Stimulated activated CD8-positive, alpha-beta memory T cell treated with anti-CD3 and anti-CD28 coated beads, Interleukin-2, amount 100 ng/mL, for 1 hour (primary cell): ENCODE results near the gene THOC1.
A peak's percentile ranks its signal among the peaks of the same experiment; 100 is the strongest.
"Not testable (repeated sequence)": the region's sequence is repeated elsewhere in the genome, so short reads cannot be mapped to it uniquely, and the experiment has no call there.

ENCODE experiments used
- DNase-seq, 2 donors: peaks; one replicate each; pipeline ENCODE4 v3.0.0-alpha.2; 2020; ENCODE audit warnings: low read depth in 2 of 2

The THOC1 gene, protein sequence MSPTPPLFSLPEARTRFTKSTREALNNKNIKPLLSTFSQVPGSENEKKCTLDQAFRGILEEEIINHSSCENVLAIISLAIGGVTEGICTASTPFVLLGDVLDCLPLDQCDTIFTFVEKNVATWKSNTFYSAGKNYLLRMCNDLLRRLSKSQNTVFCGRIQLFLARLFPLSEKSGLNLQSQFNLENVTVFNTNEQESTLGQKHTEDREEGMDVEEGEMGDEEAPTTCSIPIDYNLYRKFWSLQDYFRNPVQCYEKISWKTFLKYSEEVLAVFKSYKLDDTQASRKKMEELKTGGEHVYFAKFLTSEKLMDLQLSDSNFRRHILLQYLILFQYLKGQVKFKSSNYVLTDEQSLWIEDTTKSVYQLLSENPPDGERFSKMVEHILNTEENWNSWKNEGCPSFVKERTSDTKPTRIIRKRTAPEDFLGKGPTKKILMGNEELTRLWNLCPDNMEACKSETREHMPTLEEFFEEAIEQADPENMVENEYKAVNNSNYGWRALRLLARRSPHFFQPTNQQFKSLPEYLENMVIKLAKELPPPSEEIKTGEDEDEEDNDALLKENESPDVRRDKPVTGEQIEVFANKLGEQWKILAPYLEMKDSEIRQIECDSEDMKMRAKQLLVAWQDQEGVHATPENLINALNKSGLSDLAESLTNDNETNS

DNA sequence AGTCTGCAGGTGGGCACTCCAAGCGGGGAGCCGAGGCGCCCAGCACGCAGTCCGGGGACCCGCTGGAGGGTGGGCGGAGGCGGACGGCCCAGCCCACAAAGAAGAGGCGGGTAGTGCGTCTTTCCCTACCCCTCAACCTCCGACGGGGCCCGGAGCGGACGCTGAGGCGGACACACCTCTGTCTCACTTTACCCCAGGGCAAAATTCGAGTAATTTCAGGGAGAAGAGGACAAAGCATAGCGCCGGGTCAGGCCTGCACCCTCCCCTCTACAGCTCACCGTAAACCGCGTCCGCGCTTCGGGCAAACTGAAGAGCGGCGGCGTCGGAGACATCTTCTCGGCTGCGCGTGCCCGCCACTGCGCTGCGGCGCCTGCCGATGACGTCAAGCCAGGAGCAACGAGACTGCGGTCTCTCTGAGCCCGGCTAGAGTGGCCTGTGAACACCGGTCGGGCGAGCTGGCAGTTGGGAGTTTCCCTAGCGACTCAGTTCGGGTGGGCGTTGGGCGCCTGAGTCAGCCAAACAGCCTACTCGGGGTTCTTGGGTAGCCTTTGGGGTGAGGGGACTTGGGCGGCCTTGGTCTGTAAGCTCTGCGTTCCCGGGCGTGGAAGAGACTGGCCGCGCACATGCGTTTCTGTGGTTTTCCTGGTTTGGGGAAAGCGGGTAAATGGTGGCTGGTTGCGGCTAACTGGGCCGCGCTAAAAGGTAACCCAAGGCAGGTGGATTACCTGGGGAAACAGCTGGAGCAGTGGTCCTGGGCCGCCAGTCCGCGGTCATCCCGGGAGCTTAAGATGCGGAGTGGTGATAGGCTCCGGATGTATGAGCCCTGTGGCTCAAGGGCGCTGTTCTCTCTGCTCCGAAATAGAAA, at the start of gene THOC1:
THOC1 (minus strand) TSS at position 360 of the 865 bp plus-strand sequence; CDS start at position 332, 28 bp downstream.
- peak; percentile 87 to 90 for DNase-seq

DNA sequence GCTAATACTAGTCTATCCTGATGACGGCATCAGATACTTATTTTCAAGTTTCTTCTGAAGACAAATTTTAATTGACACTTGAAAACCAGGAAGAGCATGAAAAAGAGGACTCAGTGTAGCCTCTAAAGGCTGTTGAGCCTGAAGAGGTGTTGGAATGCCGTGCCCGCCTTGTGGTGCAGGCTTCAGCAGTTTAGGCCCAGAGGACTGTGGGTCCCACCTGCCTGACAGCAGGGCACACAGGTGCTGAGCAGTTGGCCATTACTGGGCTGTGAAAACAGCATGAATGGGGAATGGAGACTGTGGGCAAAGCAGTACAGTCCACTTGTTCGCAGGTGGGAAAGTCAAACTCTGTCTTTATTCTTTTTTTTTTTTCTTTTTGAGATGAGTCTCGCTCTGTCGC, 49.8 kb upstream of the THOC1 start:
- DNase-seq: no peak

DNA sequence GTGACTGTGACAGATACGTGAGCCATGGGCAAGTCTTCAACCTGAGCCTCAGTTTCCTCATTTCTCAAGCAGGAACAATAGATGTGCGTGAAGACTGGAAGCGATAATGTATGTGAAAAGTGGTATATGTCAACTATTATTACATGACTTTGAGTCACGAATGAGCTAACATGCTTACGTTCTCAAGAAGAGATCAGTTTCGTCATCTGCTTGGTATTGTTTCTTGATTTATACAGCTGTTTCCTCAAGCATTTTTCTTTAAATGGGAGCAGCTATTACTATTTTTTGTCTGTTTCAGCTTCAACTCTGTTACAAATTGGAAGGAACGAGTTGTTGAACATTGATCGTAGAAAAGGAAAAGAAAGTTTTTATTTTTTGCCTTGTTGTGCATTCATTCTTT, 48.5 kb upstream of the THOC1 start:
- no peak for DNase-seq

DNA sequence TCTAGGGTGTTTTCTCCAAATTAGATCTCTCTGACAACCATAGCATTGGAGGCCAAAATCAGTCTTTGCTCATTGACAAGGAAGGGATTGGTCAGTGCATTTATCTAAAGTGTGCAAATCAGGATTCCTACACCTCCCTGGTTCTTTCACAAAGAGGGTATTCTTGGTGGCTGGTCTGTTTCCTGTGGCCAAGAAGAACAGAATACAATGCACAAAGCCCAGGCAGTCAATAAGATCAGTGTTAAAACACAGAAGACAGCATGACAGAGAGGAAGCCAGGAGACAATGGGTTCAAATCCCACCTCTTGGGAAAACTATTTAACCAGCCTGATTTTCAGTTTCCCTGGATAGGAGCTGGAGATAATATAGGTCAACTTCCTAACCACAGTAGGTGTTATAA, 46.1 kb upstream of the THOC1 start:
- no peak for DNase-seq

DNA sequence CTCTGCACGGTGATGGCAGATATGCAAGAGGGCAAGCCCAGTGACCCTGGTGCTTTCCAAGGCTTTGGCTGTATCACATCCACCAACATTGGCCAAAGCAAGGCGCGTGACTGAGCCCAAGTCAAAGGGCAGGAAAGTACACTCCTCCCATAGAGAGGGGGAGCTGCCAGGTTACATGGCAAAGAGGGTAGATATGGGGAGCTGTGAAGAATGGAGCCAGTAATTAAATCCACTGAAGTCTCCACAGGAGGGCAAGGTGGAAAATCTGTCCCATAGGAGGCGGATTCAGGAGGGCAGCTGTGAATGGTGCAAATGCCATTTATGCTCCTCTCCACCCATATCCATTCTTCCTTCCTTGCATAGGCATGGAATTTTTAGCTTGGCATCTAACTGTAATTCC, 44.6 kb upstream of the THOC1 start:
- no peak for DNase-seq

DNA sequence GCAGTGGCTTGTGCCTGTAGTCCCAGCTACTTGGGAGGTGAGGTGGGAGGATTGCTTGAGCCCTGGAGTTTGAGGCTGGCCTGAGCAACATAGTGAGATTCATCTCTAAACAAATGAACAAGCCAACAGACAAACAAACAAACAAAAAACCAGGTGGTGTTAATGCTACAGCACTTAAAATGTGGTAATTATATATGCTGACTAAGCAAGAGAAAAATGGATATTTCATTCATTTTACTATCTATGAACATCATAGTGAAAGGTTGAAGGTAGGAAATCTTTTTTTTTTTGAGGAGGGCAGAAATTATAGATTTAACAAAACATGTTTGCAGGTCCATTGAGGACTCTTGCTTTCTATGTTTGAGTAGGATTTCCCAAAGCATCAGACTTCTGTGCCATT, 42.2 kb upstream of the THOC1 start:
- no peak for DNase-seq

DNA sequence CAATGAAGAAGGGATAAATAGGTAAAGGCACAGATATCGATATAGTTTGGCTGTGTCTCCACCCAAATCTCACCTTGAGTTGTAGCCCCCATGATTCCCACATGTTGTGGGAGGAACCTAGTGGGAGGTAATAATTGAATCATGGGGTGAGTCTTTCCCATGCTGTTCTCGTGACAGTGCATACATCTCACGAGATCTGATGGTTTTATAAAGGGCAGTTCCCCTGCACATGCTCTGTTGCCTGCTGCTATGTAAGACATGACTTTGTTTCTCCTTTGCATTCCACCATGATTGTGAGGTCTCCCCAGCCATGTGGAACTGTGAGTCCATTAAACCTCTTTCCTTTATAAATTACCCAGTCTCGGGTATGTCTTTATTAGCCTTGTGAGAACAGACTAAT, 40.2 kb upstream of the THOC1 start:
- DNase-seq: not testable (repeated sequence)

DNA sequence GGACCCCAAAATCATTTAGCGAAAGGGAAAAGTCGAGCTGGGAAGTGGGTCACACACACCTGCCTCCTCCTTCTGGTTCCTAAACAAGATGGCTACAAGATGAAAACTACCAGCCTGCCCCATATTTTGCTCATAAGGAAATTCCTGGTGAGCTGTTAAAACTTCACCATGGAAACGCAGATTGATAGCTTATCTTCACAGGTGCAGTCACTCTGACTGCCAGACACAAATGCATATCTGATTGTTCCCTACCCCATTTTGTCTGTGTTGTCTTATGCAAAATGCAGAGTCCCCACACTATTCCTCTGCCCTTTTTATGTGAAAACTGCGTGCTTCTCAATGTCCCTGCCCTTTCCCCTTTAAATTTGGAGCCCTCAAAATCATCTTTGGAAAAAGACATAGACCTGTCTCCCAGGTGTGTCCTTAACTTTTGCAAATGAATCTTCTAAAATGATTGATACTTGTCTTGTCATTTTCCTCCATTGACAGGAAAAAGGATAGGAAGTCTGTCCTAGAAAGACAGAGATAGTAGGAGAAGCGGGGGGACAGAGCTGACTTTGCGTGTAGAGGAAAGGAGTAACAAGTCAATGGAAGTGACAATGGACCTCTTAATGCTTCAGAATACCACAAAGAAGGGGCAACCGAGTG, 38.9 kb upstream of the THOC1 start:
- no peak for DNase-seq

DNA sequence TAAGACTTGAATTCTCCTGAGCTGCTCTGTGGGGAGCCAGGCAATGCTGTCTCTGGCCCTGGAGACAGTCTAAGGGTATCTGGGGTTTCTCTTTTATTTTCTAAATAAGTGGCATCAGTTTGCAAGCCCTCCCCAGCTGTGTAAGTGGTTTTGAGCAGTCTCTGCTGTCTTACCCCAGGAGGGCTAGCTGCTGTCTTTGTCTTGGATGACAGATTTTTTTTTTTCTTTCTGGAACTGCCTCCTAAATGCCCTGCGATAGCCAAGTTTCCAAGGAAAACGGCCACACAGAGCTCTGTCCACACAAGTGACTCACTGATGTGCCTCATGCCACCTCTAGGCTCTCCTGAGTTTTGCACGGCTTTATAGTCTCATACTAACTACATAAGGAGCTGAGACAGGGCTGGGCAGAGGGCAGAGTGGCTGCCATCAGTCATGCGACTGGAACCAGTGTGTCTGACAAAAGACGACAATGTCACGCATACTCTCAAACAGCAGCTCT, 37.2 kb upstream of the THOC1 start:
- no peak for DNase-seq

DNA sequence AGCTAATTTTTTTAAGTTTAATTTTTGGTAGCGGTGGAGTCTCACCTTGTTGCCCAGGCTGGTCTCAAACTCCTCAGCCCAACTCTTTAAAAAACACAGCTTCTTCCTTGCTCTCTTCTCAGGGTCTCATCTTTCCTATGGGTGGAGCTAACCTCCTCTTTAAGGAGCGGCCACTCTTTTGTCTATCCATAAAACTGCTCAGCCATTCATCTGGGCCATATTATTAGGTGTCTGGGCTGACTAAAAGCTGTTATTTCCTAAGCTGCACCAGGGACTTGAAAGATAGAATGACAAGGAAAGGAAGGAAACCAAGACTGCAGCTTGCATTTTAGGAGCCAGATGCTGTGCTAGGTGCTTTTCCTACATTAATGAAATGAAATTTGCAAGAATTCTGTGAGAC, 35.8 kb upstream of the THOC1 start:
- DNase-seq: no peak

DNA sequence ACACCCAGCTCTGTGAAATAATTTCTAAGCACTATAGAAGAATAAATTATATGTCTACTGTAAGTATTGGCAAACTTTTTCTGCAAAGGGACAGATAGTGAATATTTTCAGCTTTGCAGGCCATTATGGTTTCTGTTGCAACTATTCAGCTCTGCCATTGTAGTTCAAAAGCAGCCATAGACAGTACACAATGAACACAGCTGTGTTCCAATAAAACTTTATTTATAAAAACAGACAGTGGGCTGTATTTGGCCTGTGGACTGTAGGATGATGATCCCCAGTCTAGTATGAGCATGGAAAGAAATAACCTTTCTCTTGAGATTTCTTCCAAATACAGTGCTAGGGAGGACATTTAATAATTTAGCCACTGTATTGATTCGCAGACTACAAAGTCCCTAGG, 35.2 kb upstream of the THOC1 start:
- no peak for DNase-seq

DNA sequence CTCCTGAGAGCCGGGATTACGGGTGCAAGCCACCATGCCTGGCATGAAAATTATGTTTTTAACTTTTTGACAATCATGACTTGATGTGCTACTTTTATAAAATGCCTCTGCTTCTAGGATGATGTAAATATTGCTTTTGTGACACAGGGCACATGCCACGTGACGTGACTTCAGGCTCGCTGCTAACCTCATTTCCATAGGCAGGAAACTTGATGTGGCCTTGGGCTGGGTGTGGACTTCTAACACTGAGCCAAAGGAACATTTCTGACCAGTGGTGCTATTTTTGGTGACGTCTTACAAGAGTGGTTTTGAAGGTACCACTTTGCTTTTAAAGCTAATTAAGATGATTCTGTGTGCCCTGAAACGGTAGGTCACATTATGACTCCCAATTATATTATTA, 34.2 kb upstream of the THOC1 start:
- DNase-seq: no peak

DNA sequence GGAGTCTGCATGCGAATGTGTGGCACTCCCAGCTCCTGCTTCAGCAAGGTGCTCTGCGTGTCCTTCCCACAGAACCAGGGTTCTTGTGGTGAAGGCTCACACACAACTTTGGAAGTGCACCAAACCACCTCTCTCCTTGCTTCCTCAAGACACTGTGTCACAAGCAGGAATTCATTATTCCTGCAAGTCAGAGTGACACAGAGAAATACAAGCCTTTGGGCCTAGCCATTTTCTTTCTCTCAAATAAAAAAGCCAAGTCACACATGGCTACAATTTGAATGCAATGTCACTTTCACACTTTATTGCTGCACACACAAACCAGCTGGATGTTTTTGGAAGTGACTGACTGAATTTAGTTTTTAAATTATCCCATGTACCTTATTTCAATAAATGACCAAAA, 30.1 kb upstream of the THOC1 start:
- no peak for DNase-seq

DNA sequence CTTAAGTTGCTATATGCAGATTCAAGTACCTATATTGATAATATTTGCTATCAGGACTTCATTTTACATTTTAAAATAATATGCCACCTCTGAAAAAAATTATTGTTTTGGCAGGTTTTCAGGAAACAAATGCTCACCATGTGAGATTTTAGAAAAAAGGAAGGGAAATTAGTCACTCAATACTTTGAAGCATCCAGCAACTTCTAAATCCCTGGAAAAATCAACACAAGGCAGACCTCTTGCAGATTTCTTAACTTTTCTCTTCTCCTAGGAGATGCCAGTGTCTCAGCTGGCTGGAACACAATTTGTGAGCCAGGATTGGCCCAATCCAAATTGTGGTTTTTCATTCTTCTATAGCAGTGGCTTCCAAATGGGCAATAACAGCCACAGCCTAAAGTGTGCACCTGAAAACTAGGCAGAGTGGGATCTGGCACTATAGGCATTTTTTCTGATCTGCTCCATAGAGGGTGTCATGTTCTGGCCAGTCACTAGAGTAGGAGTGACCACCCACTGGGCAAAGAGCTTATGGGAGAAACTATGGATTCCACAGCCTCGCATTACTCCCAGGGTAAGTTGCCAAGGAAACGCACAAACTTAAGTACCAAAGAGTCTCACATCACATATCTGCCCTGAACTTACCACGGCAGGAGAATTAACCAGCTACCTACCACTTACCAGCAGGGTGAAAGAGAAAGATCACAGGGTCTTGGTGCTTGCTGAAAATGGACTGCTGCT, 28.1 kb upstream of the THOC1 start:
- no peak for DNase-seq

DNA sequence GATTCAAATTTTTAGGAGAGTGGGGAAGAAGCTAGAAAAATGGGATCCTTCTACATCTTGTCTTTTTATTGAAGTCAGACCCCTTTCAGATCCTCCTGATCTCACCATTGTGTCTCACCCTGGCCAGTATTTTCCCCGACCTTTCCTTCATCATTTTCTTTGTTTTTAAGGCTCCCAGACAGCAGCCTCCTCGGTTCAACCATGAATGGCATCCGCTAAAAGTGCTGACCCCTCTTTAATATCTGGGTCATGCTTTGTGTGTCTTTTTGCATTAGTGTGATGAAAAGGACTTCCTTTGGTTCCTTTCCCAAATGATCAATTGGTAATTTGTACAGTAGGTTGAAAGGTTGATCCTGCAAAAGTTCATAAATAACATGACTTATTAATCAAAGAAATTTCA, 26.7 kb upstream of the THOC1 start:
- DNase-seq: no peak

DNA sequence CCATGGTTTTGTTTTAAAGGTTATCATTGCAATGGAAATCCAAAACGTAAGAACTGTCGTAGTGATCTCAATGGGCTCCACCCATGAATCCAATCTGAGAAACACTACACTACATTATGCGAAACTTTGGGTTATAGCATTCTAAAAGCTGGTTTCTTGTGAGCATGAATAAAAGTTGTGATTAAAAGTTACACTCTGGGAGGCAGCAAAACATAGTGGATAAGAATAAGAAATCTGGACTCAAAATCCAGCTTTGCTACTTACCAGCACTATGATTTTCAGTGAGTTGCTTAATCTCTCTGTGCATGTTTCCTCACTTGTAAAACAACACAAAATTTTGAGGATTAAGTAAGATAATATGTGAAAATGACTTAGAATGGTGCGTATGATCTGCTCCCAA, 25.7 kb upstream of the THOC1 start:
- no peak for DNase-seq

DNA sequence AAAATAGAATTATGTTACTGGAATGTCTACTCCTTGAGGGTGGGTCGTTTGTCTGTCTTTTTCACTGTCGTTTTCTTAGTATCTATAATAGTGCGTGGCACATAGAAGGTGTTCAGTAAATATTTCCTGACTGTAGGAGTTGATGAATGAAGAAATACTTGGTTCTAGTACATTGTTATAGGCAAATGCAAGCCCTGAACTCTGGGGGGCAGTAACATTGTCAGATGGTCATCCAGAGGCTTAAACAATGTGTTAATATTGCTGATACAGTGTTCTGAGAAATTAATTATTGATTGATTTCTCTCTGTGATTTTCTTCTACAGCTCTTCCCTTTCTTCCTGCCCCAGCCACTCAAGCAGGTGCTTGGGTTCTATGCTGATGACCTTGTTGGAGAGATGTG, 24.4 kb upstream of the THOC1 start:
- no peak for DNase-seq

DNA sequence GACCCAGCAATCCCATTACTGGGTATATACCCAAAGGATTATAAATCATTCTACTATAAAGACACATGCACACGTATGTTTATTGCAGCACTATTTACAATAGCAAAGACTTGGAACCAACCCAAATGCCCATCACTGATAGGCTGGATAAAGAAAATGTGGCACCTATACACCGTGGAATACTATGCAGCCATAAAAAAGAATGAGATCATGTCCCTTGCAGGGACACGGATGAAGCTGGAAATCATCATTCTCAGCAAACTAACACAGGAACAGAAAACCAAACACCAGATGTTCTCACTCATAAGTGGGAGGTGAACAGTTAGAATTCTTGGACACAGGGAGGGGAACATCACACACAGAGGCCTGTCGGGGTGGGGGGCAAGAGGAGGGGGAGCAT, 22.1 kb upstream of the THOC1 start:
- not testable (repeated sequence) for DNase-seq

DNA sequence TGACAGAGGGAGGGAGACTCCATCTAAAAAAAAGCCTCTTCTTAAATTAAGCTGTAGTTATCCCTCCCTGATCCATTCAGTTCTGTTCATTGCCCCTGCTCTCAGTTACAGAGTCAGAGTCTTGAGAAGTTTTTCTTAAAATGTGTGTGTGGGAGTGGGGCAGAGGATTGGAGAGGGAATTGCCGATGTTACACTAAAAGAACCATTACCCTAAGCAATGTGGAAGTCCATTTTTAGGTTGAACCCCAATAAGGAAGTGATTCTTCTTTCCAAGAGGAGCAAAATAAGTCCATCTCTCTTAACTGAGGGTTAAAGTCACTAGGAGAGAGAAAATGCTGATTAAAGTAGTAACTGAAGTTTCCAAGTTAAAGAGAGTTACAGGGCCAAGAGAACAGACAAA, 21.2 kb upstream of the THOC1 start:
- no peak for DNase-seq

DNA sequence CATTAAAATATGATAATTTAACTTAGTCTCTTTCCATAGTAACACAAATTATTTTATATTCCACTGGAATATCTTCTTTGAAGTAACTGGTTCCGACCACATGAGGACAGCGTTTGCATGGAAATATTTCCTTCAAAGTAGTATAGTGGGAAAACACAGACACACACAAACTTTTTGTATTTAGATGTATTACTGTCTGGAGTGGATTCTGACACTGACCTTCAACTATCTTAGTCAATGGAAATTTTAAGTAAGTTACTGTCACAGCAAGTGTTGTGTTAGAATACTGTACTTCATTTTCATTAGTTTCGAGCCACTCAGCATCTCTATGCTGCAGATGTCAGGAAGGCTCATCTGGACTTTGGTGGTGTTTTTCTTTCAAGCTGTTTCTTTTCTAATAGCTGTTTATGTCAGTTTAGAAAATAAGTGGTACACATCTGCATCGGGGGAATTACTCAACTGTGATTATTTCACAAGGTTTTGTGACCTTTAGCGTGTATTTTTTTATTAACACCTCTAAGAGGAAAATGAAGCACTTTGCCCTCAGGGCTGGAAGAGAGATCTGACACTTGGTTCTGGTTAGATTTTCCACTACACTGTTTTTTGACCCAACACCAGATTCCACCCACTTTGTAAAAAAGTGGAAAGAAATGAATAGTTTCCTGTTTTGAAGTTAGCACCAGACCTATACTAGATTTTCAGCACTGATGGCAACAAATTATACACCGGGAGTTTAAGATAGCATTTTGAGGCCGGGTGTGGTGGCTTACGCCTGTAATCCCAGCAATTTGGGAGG, 18.9 kb upstream of the THOC1 start:
- DNase-seq: no peak
